Body of pancreas (tissue), 4 donors: ENCODE data around the gene RAPGEF1.

ENCODE experiments used
- POLR2A ChIP-seq, 3 donors: fragments of 450-650 bp; IDR thresholded peaks; one replicate each; pipeline ENCODE4 v1.6.1; 2016; ENCODE audit warnings: antibody characterized with exemption in 3 of 3, mild to moderate bottlenecking in 2 of 3
- TF ChIP-seq, protein P1 (sequence below), 7 experiments: fragments of 450-650 bp in 4 of 7; fragments of 200-600 bp in 3 of 7; sonication (generic) in 3 of 7; IDR thresholded peaks; one replicate each; pipeline ENCODE4 v1.5.1; 2016 to 2019; ENCODE audit warnings: antibody characterized with exemption in 7 of 7

- TF ChIP-seq, protein P1, sequence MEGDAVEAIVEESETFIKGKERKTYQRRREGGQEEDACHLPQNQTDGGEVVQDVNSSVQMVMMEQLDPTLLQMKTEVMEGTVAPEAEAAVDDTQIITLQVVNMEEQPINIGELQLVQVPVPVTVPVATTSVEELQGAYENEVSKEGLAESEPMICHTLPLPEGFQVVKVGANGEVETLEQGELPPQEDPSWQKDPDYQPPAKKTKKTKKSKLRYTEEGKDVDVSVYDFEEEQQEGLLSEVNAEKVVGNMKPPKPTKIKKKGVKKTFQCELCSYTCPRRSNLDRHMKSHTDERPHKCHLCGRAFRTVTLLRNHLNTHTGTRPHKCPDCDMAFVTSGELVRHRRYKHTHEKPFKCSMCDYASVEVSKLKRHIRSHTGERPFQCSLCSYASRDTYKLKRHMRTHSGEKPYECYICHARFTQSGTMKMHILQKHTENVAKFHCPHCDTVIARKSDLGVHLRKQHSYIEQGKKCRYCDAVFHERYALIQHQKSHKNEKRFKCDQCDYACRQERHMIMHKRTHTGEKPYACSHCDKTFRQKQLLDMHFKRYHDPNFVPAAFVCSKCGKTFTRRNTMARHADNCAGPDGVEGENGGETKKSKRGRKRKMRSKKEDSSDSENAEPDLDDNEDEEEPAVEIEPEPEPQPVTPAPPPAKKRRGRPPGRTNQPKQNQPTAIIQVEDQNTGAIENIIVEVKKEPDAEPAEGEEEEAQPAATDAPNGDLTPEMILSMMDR (IDR thresholded peaks at IDR 0.05): no peak
- no peak for TF ChIP-seq POLR2A (IDR thresholded peaks at IDR 0.05)
These were observed 47.0 kb downstream of the RAPGEF1 start for GRCh38 chr9:131692612-131693562.
